Gastroesophageal sphincter (tissue), 4 donors: ENCODE data around the gene LILRB4. TPM values are rescaled to one million over a fixed set of nuclear protein-coding genes. Genes with fewer than 3 reads are reported as not detected.

Experiments used
- ATAC-seq: fragments of 150-250 bp; one replicate; pipeline ENCODE4 v1.9.1; 2016; ENCODE audit warnings: mild to moderate bottlenecking, moderate library complexity
- H3K27ac ChIP-seq, 4 donors: fragments of 200-600 bp; sonication (generic) in 3 of 4; 1 replicate in 3 of 4; 2 replicates in 1 of 4; pipeline ENCODE4 v1.5.1; 2016 to 2019
- H3K27me3 ChIP-seq: fragments of 200-600 bp; sonication (generic); one replicate; pipeline ENCODE4 v1.5.1; 2019
- H3K36me3 ChIP-seq, 2 donors: fragments of 200-600 bp; sonication (generic); one replicate each; pipeline ENCODE4 v1.5.1; 2019; ENCODE audit warnings: control low read depth in 1 of 2
- H3K4me1 ChIP-seq, 3 donors: fragments of 200-600 bp; sonication (generic); 1 replicate in 2 of 3; 2 replicates in 1 of 3; pipeline ENCODE4 v1.5.1; 2016 to 2019; ENCODE audit warnings: control low read depth in 2 of 3
- H3K4me3 ChIP-seq, 2 donors: fragments of 200-600 bp; sonication (generic); one replicate each; pipeline ENCODE4 v1.5.1; 2019; ENCODE audit warnings: mild to moderate bottlenecking in 1 of 2, moderate library complexity in 1 of 2
- H3K9me3 ChIP-seq, 3 donors: fragments of 200-600 bp; sonication (generic); one replicate each; pipeline ENCODE4 v1.5.1; 2017 to 2019; ENCODE audit warnings: control low read depth in 2 of 3
- EP300 ChIP-seq: sonication (generic); formaldehyde crosslinking; IDR thresholded peaks from one replicate; pipeline ENCODE4 v1.6.1; 2017; ENCODE audit warnings: antibody characterized with exemption, mild to moderate bottlenecking
- POLR2A ChIP-seq, 2 donors: fragments of 450-650 bp; IDR thresholded peaks; one replicate each; pipeline ENCODE4 v1.6.1; 2017; ENCODE audit warnings: antibody characterized with exemption in 2 of 2, mild to moderate bottlenecking in 2 of 2, moderate library complexity in 1 of 2
- POLR2AphosphoS5 ChIP-seq: sonication (generic); formaldehyde crosslinking; IDR thresholded peaks from one replicate; pipeline ENCODE4 v1.6.1; 2017; ENCODE audit warnings: antibody characterized with exemption
- WGBS, 2 donors: methylation state at CpG; one replicate each; pipeline ENCODE4 v1.1.5; 2018; ENCODE audit warnings: low coverage in 1 of 2; 5-methylcytosine and 5-hydroxymethylcytosine counted together
- total RNA-seq, 4 donors: library from RNA; depleted of rRNA; stranded (reverse); fragments of >200 nt; gene quantifications; one replicate each; pipeline ENCODE4 v1.1.0, GENCODE V29; 2016
- TF ChIP-seq, protein P1 (sequence below), 4 experiments: fragments of 200-600 bp in 2 of 4; fragments of 450-650 bp in 2 of 4; sonication (generic) in 1 of 4; IDR thresholded peaks; one replicate each; pipeline ENCODE4 v1.5.1; 2017 to 2019; ENCODE audit warnings: antibody characterized with exemption in 4 of 4, mild to moderate bottlenecking in 2 of 4, moderate library complexity in 2 of 4

The LILRB4 gene
- total RNA-seq, 4 donors from 2014 or later, result 0.77 to 14.3 (median 2.5) TPM

DNA sequence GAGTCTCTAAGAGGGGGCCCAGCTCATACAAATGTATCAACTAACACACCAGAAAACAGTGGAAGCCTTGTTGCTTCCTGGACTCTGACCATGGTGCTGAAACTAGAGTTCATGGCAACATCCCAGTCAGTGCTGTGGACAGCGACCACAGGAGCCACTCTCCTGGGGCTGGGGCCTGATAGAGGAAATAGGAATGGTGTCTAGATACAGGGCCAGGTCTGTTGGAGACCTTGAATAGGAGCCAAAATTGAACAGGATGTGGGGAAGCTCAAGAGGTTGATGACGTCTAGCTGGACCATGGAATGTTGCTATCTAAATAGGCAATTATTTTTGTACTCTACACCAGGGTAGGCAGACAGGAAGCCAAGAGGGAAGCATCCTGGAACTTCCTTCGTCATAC, 21.7 kb downstream of the LILRB4 start:
- H3K36me3 ChIP-seq, result no peaks in the 10 kb centered on the region
- H3K27me3 ChIP-seq, result peaks cover 41% of the 10 kb centered on the region
- TF ChIP-seq POLR2A (IDR thresholded peaks at IDR 0.05), result no peak
- TF ChIP-seq EP300, result no peak
- no peak for TF ChIP-seq POLR2AphosphoS5
- TF ChIP-seq, protein P1, sequence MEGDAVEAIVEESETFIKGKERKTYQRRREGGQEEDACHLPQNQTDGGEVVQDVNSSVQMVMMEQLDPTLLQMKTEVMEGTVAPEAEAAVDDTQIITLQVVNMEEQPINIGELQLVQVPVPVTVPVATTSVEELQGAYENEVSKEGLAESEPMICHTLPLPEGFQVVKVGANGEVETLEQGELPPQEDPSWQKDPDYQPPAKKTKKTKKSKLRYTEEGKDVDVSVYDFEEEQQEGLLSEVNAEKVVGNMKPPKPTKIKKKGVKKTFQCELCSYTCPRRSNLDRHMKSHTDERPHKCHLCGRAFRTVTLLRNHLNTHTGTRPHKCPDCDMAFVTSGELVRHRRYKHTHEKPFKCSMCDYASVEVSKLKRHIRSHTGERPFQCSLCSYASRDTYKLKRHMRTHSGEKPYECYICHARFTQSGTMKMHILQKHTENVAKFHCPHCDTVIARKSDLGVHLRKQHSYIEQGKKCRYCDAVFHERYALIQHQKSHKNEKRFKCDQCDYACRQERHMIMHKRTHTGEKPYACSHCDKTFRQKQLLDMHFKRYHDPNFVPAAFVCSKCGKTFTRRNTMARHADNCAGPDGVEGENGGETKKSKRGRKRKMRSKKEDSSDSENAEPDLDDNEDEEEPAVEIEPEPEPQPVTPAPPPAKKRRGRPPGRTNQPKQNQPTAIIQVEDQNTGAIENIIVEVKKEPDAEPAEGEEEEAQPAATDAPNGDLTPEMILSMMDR (IDR thresholded peaks at IDR 0.05), result no peak
- WGBS, 2 donors, result 28 to 44% methylated on average over 2 to 3 of the region's 3 CpGs
- no peaks in the 10 kb centered on the region for H3K9me3 ChIP-seq
- H3K4me1 ChIP-seq, result no peaks in the 10 kb centered on the region
- no peak overlapping the region for H3K4me3 ChIP-seq
- ATAC-seq, result no peak
- no peak overlapping the region for H3K27ac ChIP-seq

DNA sequence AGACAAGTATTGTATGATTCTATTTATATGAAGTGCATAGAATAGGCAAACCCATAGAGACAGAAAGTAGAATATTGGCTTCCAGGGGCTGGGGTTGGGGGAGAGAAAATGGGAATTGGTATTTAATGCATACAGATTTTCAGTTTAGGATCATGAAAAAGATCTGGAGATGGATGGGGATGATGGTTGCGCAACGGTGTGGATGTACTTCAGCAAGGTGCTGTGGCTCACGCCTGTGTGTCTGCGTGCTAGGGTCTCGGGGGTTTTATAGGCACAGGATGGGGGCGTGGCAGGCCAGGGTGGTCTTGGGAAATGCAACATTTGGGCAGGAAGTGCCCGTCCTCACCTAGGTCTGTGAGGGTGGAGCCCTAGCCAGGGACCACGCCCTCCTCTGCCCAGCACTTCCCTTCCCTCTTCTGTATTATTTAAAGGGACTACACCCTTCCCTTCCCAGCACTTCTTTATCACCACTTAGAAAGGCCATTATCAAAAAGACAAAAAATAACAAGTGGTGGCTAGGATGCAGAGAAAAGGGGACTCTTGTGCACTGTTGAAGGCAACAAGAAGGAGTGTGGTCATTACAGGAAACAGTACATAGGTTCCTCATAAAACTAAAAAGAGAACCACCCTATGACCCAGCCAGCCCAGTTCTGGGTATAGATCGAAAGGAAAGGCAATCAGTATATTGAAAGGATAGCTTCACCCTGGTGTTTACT, 29.0 kb downstream of the LILRB4 start:
- Histone ChIP-seq H3K36me3 (no peaks in the 10 kb centered on the region), H3K4me1 (no peaks in the 10 kb centered on the region), H3K27ac (no peak overlapping the region), H3K27me3 (peaks cover 72% of the 10 kb centered on the region), H3K9me3 (no peaks in the 10 kb centered on the region), H3K4me3 (no peak overlapping the region)
- 53 to 81% methylated on average over 7 of the region's 9 CpGs for WGBS, 2 donors
- ATAC-seq, result no peak
- TF ChIP-seq, protein P1 (IDR thresholded peaks at IDR 0.05), result no peak
- TF ChIP-seq POLR2A (IDR thresholded peaks at IDR 0.05) (no peak), POLR2AphosphoS5 (no peak), EP300 (no peak)

DNA sequence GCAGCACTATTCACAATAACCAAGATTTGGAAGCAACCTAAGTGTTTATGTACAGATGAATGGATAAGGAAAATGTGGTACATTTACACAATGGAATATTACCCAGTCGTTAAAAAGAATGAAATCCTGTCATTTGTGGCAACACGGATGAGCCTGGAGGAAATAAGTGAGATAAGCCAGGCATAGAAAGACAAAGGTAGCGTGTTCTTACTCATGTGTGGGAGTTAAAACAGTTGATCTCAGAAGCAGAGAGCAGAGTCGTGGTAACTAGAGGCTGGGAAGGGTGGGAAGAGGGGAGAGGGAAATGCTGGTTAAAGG, 29.5 kb downstream of the LILRB4 start:
- Histone ChIP-seq H3K4me1 (no peaks in the 10 kb centered on the region), H3K4me3 (no peak overlapping the region), H3K27ac (no peak overlapping the region), H3K36me3 (no peaks in the 10 kb centered on the region), H3K9me3 (no peaks in the 10 kb centered on the region), H3K27me3 (peaks cover 73% of the 10 kb centered on the region)
- WGBS, 2 donors, result 36 to 68% methylated on average over 4 of the region's 4 CpGs
- TF ChIP-seq EP300, result no peak
- TF ChIP-seq POLR2A (IDR thresholded peaks at IDR 0.05), result no peak
- TF ChIP-seq, protein P1 (IDR thresholded peaks at IDR 0.05), result no peak
- no peak for TF ChIP-seq POLR2AphosphoS5
- ATAC-seq, result no peak

DNA sequence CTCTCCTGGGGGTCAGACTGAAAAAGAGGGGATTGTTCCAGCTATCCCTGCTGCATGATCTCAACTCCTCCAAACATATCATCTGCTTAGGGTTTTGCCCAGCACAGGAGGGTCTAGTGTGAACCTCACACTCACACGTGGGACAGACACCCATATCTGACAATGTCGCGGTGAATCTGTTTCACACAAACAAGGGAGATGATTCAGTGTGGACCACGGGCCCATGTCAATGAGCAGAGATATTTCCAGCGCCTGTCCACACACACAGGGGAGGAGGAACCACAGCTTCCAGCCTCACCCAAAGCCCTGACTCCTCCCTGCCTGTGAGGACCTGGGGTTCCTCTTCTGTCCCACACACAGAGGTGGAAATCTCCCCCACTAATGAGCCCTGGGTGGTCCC, 31.9 kb downstream of the LILRB4 start:
- Histone ChIP-seq H3K27me3 (peaks cover 72% of the 10 kb centered on the region), H3K4me3 (no peak overlapping the region), H3K36me3 (no peaks in the 10 kb centered on the region), H3K27ac (no peak overlapping the region), H3K9me3 (no peaks in the 10 kb centered on the region), H3K4me1 (no peaks in the 10 kb centered on the region)
- ATAC-seq, result no peak
- TF ChIP-seq POLR2AphosphoS5 (no peak), EP300 (no peak), POLR2A (IDR thresholded peaks at IDR 0.05) (no peak)
- TF ChIP-seq, protein P1 (IDR thresholded peaks at IDR 0.05), result no peak
- no CpG with 5 or more reads among the region's 5 CpGs for WGBS, 2 donors

DNA sequence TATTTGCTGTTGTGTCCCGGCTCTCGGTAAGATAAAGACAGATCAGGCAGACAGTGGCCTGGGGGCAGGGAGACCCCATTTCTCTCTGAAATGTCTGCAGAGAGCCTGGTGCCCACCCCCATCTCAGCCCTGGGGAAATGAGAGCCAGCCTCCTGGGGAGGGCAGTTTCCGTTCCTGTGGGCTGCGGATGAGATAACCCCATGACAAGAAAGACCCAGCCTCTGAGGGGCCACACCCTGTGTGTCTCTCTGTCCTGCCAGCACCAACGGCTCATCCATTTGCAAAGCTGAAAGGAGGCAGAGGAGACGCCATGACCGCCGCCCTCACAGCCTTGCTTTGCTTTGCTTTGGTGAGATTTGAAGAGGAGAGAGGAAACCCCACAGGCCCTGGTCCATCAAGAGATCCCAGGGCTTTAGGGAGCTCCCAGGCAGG, 33.3 kb downstream of the LILRB4 start:
- Histone ChIP-seq H3K27ac (no peak overlapping the region), H3K4me3 (no peak overlapping the region), H3K9me3 (no peaks in the 10 kb centered on the region), H3K4me1 (no peaks in the 10 kb centered on the region), H3K36me3 (no peaks in the 10 kb centered on the region), H3K27me3 (peaks cover 61% of the 10 kb centered on the region)
- no CpG with 5 or more reads among the region's 8 CpGs for WGBS, 2 donors
- ATAC-seq, result no peak
- TF ChIP-seq POLR2AphosphoS5 (no peak), EP300 (no peak), POLR2A (IDR thresholded peaks at IDR 0.05) (no peak)
- TF ChIP-seq, protein P1 (IDR thresholded peaks at IDR 0.05), result no peak
